ENCODE results near the gene SLAMF7. TPM values are rescaled to one million over a fixed set of nuclear protein-coding genes. Genes with fewer than 3 reads are reported as not detected.

The SLAMF7 gene
- total RNA-seq, 2 donors from 2014 or later, result 0.98 TPM; not detected in 1

DNA sequence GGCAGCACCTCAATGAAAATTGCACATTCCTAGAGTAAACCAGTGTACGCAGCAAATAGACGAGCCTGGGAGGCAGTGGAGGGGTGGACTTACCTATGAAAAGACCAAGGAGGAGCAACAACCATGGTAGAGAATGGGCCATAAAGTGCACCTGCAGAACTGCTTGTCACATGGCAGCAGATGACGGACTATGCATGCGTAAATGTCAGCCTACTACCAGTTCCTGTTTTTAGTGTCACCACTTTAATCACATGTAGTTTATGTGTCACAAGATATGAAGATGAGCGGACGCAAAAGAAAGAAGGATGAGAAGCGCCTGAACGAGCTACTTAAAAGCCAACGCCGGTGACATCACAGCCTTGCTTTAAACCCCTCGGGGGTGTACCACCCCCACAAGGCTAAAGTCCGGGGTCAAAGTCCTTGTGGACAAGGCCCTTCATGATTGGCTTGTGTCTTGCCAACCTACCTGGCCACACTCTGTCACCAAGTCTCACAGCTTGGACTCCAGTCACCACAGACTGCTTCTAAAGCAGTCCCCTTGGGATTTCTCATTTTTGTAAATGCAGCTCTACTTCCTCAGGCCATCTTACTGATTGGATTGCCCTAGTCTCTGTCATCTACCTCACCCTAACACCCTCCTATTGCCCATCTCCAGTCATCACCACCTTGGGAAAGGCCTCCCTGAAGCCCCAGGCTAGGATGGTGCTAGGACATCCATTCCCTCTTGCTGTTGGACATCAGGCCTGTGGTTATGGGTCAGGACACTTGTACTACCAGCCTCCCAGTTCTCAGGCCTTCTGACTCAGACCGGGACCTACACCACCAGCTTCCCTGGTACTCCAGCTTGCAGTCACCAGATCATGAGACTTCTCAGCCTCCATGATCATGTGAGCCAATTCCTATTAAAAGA lies 50.9 kb downstream of the SLAMF7 start:
- no peaks in the 10 kb centered on the region for H3K36me3 ChIP-seq
- H3K9me3 ChIP-seq, result no peaks in the 10 kb centered on the region
- no peaks in the 10 kb centered on the region for H3K4me1 ChIP-seq
- no peak for TF ChIP-seq CTCF (IDR thresholded peaks at IDR 0.05)
- H3K27ac ChIP-seq, result no peak overlapping the region
- no peak overlapping the region for H3K4me3 ChIP-seq
- DNase-seq (ENCODE audit: low spot score), result no peak
- no peaks in the 10 kb centered on the region for H3K27me3 ChIP-seq

- no peaks in the 10 kb centered on the region for H3K4me1 ChIP-seq
- H3K36me3 ChIP-seq, result no peaks in the 10 kb centered on the region
- no peaks in the 10 kb centered on the region for H3K27me3 ChIP-seq
- no peak overlapping the region for H3K4me3 ChIP-seq
- no peaks in the 10 kb centered on the region for H3K9me3 ChIP-seq
- TF ChIP-seq CTCF (IDR thresholded peaks at IDR 0.05), result no peak
- H3K27ac ChIP-seq, result no peak overlapping the region
- DNase-seq (ENCODE audit: low spot score), result no peak
Measured at GRCh38 chr1:160794376-160794775, 55.3 kb downstream of the SLAMF7 start.

DNA sequence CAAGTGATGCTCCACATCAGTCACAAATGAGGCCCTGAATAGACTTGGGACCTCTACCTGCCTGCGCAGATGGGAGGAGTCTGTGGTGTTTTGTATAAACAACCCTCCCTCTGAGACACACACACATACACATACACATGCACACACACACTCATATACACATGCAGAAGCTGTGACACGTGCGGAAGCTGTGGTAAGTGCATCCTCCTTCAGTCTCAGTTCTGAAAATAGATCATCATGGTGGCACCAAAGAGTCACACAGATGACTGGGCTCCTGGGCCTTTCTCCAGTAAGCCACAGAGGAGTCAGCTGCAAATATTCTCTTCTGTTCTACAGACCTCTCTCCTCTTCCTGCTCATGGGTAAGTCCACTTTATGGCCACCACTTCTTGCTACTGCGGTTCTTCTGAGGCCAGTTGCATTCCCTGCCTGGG lies 56.9 kb downstream of the SLAMF7 start, which contains the start of gene LY9:
Gene LY9, plus strand, starts transcription at position 224 of the 433 bp plus-strand sequence. Its CDS starts 14 bp downstream, at position 238.
- Histone ChIP-seq H3K27me3 (no peaks in the 10 kb centered on the region), H3K4me1 (no peaks in the 10 kb centered on the region), H3K4me3 (no peak within 1 kb of the TSS), H3K9me3 (no peaks in the 10 kb centered on the region), H3K36me3 (no peaks in the 10 kb centered on the region), H3K27ac (no peak within 1 kb of the TSS)
- no peak for DNase-seq (ENCODE audit: low spot score)
- TF ChIP-seq CTCF (IDR thresholded peaks at IDR 0.05), result no peak

- DNase-seq (ENCODE audit: low spot score), result no peak
- Histone ChIP-seq H3K27ac (no peak overlapping the region), H3K9me3 (no peaks in the 10 kb centered on the region), H3K27me3 (no peaks in the 10 kb centered on the region), H3K36me3 (no peaks in the 10 kb centered on the region), H3K4me3 (no peak overlapping the region), H3K4me1 (no peaks in the 10 kb centered on the region)
- TF ChIP-seq CTCF (IDR thresholded peaks at IDR 0.05), result no peak
Measured at GRCh38 chr1:160797271-160797709, 58.2 kb downstream of the SLAMF7 start.

- H3K36me3 ChIP-seq, result no peaks in the 10 kb centered on the region
- TF ChIP-seq CTCF (IDR thresholded peaks at IDR 0.05), result no peak
- no peak overlapping the region for H3K4me3 ChIP-seq
- no peaks in the 10 kb centered on the region for H3K9me3 ChIP-seq
- H3K4me1 ChIP-seq, result no peaks in the 10 kb centered on the region
- H3K27ac ChIP-seq, result no peak overlapping the region
- H3K27me3 ChIP-seq, result no peaks in the 10 kb centered on the region
- DNase-seq (ENCODE audit: low spot score), result no peak
Measured at GRCh38 chr1:160797861-160798273, 58.8 kb downstream of the SLAMF7 start.
